CD4-positive, alpha-beta memory T cell (primary cell): Measurements from ENCODE around the gene UCKL1. TPM values are rescaled to one million over a fixed set of nuclear protein-coding genes. Genes with fewer than 3 reads are reported as not detected.
"Not testable (repeated sequence)": the region's sequence is repeated elsewhere in the genome, so short reads cannot be mapped to it uniquely, and the experiment has no call there.

Experiments used
- CTCF ChIA-PET: fragments of 350-600 bp; sonication (Branson Sonifier 250); formaldehyde crosslinking; loops from one replicate; lab custom pipeline; 2021; ENCODE audit warnings: inconsistent platforms; ENCODE audit not compliant: partially characterized antibody; lab: Charles Lee
- POLR2A ChIA-PET: fragments of 350-600 bp; sonication (Branson Sonifier 250); formaldehyde crosslinking; loops from one replicate; lab custom pipeline; 2021; ENCODE audit not compliant: partially characterized antibody; lab: Charles Lee
- DNase-seq, 5 donors: peaks; one replicate each; pipeline versions ENCODE4 v3.0.0 to v3.0.0-alpha.2; 2020 to 2022; ENCODE audit warnings: mixed read lengths in 1 of 5
- H3K27ac ChIP-seq: one replicate; pipeline ENCODE4 v1.7.0; 2013; ENCODE audit warnings: low read depth, low read length
- H3K27me3 ChIP-seq: 2 replicates; pipeline ENCODE4 v1.7.0; 2013; ENCODE audit warnings: mild to moderate bottlenecking, low read length, moderate library complexity; ENCODE audit not compliant: insufficient read depth
- H3K36me3 ChIP-seq: 2 replicates; pipeline ENCODE4 v1.7.0; 2013; ENCODE audit warnings: mild to moderate bottlenecking, low read length, moderate library complexity; ENCODE audit not compliant: insufficient read depth
- H3K4me1 ChIP-seq: 2 replicates; pipeline ENCODE4 v1.7.0; 2013; ENCODE audit warnings: mild to moderate bottlenecking, low read length, moderate library complexity; ENCODE audit not compliant: insufficient read depth
- H3K4me3 ChIP-seq, 2 donors: one replicate each; pipeline ENCODE4 v1.7.0; 2013; ENCODE audit warnings: low read length in 2 of 2, mild to moderate bottlenecking in 1 of 2
- H3K9me3 ChIP-seq, 2 donors: one replicate each; pipeline ENCODE4 v1.7.0; 2013; ENCODE audit warnings: low read length in 2 of 2, control low read depth in 1 of 2; ENCODE audit not compliant: control insufficient read depth in 1 of 2
- H3K27ac Mint-ChIP-seq, 7 donors: one replicate each; pipeline ENCODE4 v1.8.0; 2020 to 2021; ENCODE audit warnings: mixed read lengths in 7 of 7, mild to moderate bottlenecking in 6 of 7, inconsistent platforms in 3 of 7, moderate library complexity in 3 of 7
- H3K27me3 Mint-ChIP-seq, 2 donors: one replicate each; pipeline ENCODE4 v1.8.0; 2020 to 2021; ENCODE audit warnings: mixed read lengths in 2 of 2
- H3K36me3 Mint-ChIP-seq, 2 donors: one replicate each; pipeline ENCODE4 v1.8.0; 2020 to 2021; ENCODE audit warnings: mixed read lengths in 2 of 2, inconsistent platforms in 1 of 2, mild to moderate bottlenecking in 1 of 2
- H3K4me1 Mint-ChIP-seq, 4 donors: one replicate each; pipeline ENCODE4 v1.8.0; 2020 to 2021; ENCODE audit warnings: mixed read lengths in 4 of 4, mild to moderate bottlenecking in 1 of 4
- H3K4me3 Mint-ChIP-seq, 8 donors: one replicate each; pipeline ENCODE4 v1.8.0; 2020 to 2021; ENCODE audit warnings: mixed read lengths in 8 of 8, mild to moderate bottlenecking in 7 of 8, moderate library complexity in 6 of 8, inconsistent platforms in 3 of 8
- H3K9me3 Mint-ChIP-seq, 8 donors: one replicate each; pipeline ENCODE4 v1.8.0; 2020 to 2021; ENCODE audit warnings: mixed read lengths in 8 of 8, mild to moderate bottlenecking in 5 of 8, inconsistent platforms in 3 of 8, moderate library complexity in 1 of 8
- intact Hi-C: fragments of 100-400 bp; cut with micrococcal nuclease; formaldehyde crosslinking; loops from one replicate; pipeline ENCODE4 v1.15.1; 2023
- polyA plus RNA-seq, 2 donors: library from polyadenylated mRNA; unstranded; fragments of 300-500 nt; fragmentation: Illumina TruSeq; gene quantifications; one replicate each; pipeline ENCODE4 v1.2.3, GENCODE V29; 2021
- total RNA-seq, 2 experiments: library from RNA; stranded (reverse); gene quantifications; one replicate each; pipeline ENCODE4 v1.2.3, GENCODE V29; 2021

The UCKL1 gene
- total and polyA plus RNA-seq, 4 experiments from 2014 or later: 26.2 to 55.1 (median 42.7) TPM

DNA sequence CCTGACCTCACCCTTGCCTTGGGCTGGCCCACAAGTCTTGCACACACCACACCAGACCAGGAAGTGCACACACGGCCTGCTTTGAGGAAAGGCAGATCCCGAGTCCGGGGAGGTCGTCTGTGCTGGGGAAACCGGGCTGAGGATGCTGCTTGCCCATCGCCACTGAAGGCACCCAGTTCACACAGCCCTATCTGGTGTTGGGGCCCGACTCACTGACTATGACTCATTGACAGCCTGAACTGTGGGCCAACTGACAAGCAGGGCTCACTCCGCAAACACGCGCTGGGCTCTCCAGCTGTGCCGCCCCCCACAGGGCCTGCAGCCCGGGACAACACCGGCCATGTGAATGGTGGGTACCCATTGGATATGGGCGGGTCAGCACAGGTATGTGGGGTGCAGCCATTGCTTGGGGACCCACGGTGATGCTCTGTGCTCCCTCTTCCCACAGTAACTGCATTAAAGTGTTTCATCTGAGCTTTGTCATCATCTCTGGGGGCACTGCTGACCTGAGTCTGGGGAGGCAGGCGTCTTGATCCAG is 21.6 kb upstream of the UCKL1 start:
- intact Hi-C loops: no loop called here
- ChIA-PET POLR2A (interaction anchor here (1.0 to 1.6 kb wide), 4 partner anchors 22 to 270 kb away, joined by 3 to 7 read pairs (median 4); partner anchors contain the start of genes ARFRP1, C20orf204, UCKL1 and ZGPAT), CTCF (interaction anchor here (0.5 to 1.8 kb wide), 3 partner anchors 24 to 440 kb away, joined by 4 to 10 read pairs (median 6); partner anchors contain the start of gene PTK6)
- DNase-seq: peak in 2 of 5 donors; percentile 18 to 77
- no peaks in the 10 kb centered on the region for H3K9me3 ChIP-seq
- Mint-ChIP-seq H3K27me3 (no peaks in the 10 kb centered on the region), H3K4me1 (peaks cover 43 to 77% (median 59%) of the 10 kb centered on the region in 4 donors), H3K9me3 (peaks cover 0 to 1% (median 0%) of the 10 kb centered on the region in 8 donors), H3K27ac (peak overlapping the region; percentile 88 to 94 (median 91)), H3K4me3 (peak overlapping the region; percentile 82 to 87 (median 85)), H3K36me3 (peaks cover 19 to 34% of the 10 kb centered on the region in 2 donors)
- peaks cover 48% of the 10 kb centered on the region for H3K4me1 ChIP-seq
- H3K27ac ChIP-seq: peak overlapping the region; percentile 63
- H3K4me3 ChIP-seq: peak overlapping the region in 1 of 2 donors; percentile 59
- H3K36me3 ChIP-seq: peaks cover 6% of the 10 kb centered on the region
- H3K27me3 ChIP-seq: no peaks in the 10 kb centered on the region

DNA sequence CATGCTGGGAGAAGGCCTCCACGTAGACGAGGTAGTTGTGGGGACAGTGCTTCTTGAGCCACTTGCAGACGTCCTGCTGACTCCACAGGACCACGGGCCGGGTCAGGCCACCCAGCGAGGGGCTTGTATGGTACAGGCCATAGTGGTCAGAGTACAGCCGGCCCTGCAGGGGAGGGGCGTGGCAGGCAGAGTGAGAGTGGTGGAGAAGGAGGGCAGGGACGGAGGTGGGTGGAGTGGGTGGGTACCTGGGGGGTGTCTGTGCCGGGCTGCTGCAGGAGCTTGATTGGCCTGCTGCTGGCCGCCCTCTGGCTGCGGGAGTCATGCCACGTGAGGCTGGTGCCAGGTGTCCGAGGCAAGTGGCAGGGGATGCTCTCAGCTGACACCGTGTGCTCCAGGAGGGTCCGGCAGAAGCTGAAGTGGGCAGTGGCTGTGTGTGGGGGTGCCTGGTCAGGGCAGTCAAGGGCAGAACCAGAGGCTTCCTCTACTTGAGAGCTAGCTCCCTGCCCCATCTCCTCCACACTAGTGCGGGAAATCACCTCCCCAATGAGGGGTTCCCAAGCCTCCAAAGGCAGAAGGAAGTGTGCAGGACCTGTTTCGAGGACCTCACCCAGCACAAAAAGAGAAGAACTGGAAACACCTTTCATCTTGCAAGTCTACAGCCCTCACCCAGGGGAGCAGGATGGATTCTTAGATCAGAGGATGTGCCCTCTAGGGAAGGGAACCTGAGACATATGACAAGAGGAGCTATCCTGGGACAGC is 20.9 kb upstream of the UCKL1 start:
- no peak overlapping the region for H3K4me3 ChIP-seq
- H3K27ac Mint-ChIP-seq: peak overlapping the region; percentile 85 to 94 (median 90)
- no peak for DNase-seq
- peaks cover 0 to 1% (median 0%) of the 10 kb centered on the region in 8 donors for H3K9me3 Mint-ChIP-seq
- H3K9me3 ChIP-seq: no peaks in the 10 kb centered on the region
- intact Hi-C loops: no loop called here
- H3K27ac ChIP-seq: peak overlapping the region; percentile 63
- H3K4me1 ChIP-seq: peaks cover 41% of the 10 kb centered on the region
- POLR2A ChIA-PET: interaction anchor here (1.0 to 1.6 kb wide), 4 partner anchors 21 to 270 kb away, joined by 3 to 7 read pairs (median 4); partner anchors contain the start of genes ARFRP1, C20orf204, UCKL1 and ZGPAT
- H3K27me3 Mint-ChIP-seq: no peaks in the 10 kb centered on the region
- no peaks in the 10 kb centered on the region for H3K27me3 ChIP-seq
- H3K36me3 ChIP-seq: no peaks in the 10 kb centered on the region
- peaks cover 12 to 32% of the 10 kb centered on the region in 2 donors for H3K36me3 Mint-ChIP-seq
- CTCF ChIA-PET: interaction anchor here (0.5 to 1.8 kb wide), 3 partner anchors 25 to 439 kb away, joined by 4 to 10 read pairs (median 6); partner anchors contain the start of gene PTK6
- H3K4me3 Mint-ChIP-seq: peak overlapping the region in 7 of 8 donors; percentile 73 to 87 (median 84)
- peaks cover 38 to 77% (median 55%) of the 10 kb centered on the region in 4 donors for H3K4me1 Mint-ChIP-seq

DNA sequence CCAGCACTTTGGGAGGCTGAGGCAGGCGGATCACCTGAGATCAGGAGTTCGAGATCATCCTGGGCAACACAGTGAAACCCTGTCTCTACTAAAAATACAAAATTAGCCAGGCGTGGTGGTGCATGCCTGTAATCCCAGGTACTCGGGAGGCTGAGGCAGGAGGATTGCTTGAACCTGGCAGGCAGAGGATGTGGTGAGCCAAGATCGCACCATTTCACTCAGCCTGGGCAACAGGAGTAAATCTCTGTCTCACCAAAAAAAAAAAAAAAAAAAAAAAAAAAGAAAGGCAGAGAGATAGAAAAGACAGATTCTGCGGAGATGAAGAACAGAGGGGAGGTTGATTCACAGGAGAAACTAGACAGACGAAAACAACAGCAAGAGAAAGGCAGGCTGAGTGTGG is 20.3 kb upstream of the UCKL1 start:
- H3K27ac ChIP-seq, H3K36me3 ChIP-seq, H3K9me3 ChIP-seq, H3K27me3 Mint-ChIP-seq, intact Hi-C loops, H3K27me3 ChIP-seq, POLR2A ChIA-PET, H3K4me3 ChIP-seq, H3K9me3 Mint-ChIP-seq, DNase-seq: not testable (repeated sequence)
- CTCF ChIA-PET: interaction anchor here (0.6 to 3.3 kb wide), 6 partner anchors 62 to 438 kb away, joined by 3 to 15 read pairs (median 5); partner anchors contain the start of genes PTK6 and TPD52L2
- peak overlapping the region in 6 of 7 donors; percentile 19 to 89 (median 68) for H3K27ac Mint-ChIP-seq
- H3K36me3 Mint-ChIP-seq: peaks cover 8 to 28% of the 10 kb centered on the region in 2 donors
- H3K4me3 Mint-ChIP-seq: peak overlapping the region in 5 of 8 donors; percentile 4 to 70 (median 45)
- peaks cover 34 to 72% (median 50%) of the 10 kb centered on the region in 4 donors for H3K4me1 Mint-ChIP-seq
- H3K4me1 ChIP-seq: peaks cover 35% of the 10 kb centered on the region

DNA sequence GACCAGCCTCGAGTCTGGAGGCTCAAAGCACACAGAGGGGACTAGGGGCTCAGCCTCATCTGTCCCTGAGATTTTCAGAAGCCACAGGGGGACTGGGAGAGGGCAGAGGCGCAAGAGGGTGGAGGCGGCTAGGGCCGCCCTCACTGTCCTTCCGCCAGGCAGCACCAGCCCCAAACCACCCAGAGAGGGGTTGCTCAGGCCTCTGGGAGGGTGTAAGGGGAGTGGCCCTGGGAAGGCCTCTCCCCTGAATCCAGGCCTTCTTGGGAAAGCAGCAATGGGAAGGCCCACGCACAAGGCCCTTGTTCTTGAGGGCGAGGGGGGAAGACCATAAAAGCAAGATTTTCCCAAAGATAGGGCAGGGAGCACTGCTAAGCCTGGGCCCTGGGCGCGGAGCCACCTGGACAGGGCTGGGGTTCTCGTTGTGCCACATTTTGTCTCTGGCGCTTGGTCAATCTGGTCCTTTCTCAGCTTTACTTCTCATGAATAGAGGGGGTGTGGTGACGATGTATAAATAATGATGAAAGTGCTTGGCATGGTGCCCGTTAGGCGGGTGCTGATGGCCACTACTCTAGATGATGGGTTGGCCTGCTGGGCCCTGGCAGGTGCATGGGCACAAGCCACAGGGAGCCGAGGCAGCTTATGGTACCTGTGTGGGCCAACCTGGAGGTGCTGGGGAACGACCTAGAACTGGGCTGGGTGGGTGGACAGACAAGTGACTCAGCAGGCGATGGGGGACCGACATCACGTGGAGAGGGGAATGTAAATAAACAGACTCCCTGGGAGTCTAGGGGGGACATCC is 18.4 kb upstream of the UCKL1 start:
- no peaks in the 10 kb centered on the region for H3K27me3 ChIP-seq
- H3K36me3 Mint-ChIP-seq: peaks cover 8 to 15% of the 10 kb centered on the region in 2 donors
- peaks cover 20 to 53% (median 34%) of the 10 kb centered on the region in 4 donors for H3K4me1 Mint-ChIP-seq
- peak overlapping the region in 3 of 7 donors; percentile 14 to 79 (median 55) for H3K27ac Mint-ChIP-seq
- no peaks in the 10 kb centered on the region for H3K9me3 ChIP-seq
- no peak overlapping the region for H3K4me3 ChIP-seq
- ChIA-PET POLR2A (interaction anchor here (0.7 to 2.5 kb wide), 2 partner anchors 18 to 64 kb away, joined by 3 to 12 read pairs; partner anchors contain the start of gene UCKL1), CTCF (interaction anchor here (0.7 to 3.3 kb wide), 22 partner anchors 8 to 478 kb away, joined by 3 to 15 read pairs (median 4); partner anchors contain the start of genes PTK6 and TPD52L2)
- H3K4me3 Mint-ChIP-seq: peak overlapping the region in 1 of 8 donors; percentile 16
- no peak overlapping the region for H3K27ac ChIP-seq
- H3K4me1 ChIP-seq: peaks cover 28% of the 10 kb centered on the region
- intact Hi-C loops: loop anchor here (1.0 to 5.0 kb wide), 6 partner anchors 65 to 532 kb away; partner anchors contain the start of gene TPD52L2
- peaks cover 0 to 1% (median 0%) of the 10 kb centered on the region in 8 donors for H3K9me3 Mint-ChIP-seq
- no peaks in the 10 kb centered on the region for H3K36me3 ChIP-seq
- peak in 1 of 5 donors; percentile 25 for DNase-seq
- H3K27me3 Mint-ChIP-seq: no peaks in the 10 kb centered on the region

DNA sequence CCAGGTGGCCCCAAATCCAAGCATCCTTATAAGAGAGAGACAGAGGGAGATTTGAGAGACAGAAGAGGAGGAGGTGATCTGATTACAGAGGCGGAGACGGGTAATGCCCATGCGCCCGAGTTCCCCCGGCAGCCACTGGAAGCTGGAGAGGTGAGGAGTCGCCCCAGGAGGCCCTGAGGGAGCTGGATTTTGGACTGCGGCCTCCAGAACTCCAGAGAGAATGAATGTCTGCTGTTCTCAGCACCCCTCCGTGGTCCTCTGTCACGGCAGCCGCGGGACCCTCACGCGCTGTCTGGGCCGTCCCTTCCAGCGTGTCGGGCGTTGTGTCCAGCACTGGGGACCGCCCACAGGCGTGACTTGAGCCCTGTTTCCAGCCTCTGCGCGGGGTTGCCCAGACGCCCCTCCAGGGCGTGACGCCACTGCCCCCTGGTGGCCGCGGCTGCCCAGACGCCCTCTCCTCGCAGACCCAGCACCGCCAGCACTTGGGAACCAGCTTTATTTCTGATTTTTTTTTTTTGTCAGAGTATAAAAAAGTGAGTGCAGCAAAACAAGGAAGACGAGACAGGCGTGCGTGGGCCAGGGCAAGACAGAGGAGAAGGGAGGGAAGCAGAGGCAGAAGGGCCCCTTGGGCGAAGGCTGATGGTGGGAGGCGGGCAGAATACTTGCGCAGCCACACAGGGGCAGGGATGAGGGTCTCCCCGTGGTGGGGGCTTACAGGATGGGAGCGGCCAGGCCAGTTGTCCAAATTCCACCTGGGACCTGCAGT is 17.6 kb upstream of the UCKL1 start:
- Histone ChIP-seq H3K4me1 (peaks cover 30% of the 10 kb centered on the region), H3K27me3 (no peaks in the 10 kb centered on the region), H3K9me3 (no peaks in the 10 kb centered on the region), H3K4me3 (no peak overlapping the region), H3K36me3 (no peaks in the 10 kb centered on the region), H3K27ac (no peak overlapping the region)
- Mint-ChIP-seq H3K36me3 (peaks cover 8 to 15% of the 10 kb centered on the region in 2 donors), H3K4me3 (peak overlapping the region in 1 of 8 donors; percentile 43), H3K4me1 (peaks cover 22 to 55% (median 35%) of the 10 kb centered on the region in 4 donors), H3K9me3 (peaks cover 0 to 1% (median 0%) of the 10 kb centered on the region in 8 donors), H3K27ac (peak overlapping the region in 6 of 7 donors; percentile 46 to 89 (median 71)), H3K27me3 (no peaks in the 10 kb centered on the region)
- ChIA-PET POLR2A (interaction anchor here (0.6 to 2.5 kb wide), 5 partner anchors 17 to 436 kb away, joined by 3 to 12 read pairs (median 4); partner anchors contain the start of genes PTK6 and UCKL1), CTCF (interaction anchor here (0.7 to 3.3 kb wide), 22 partner anchors 9 to 477 kb away, joined by 3 to 15 read pairs (median 4); partner anchors contain the start of genes ARFRP1, PTK6, TPD52L2 and ZGPAT)
- DNase-seq: peak; percentile 69 to 75 (median 71)
- intact Hi-C loops: loop anchor here (1.0 to 5.0 kb wide), 6 partner anchors 65 to 532 kb away; partner anchors contain the start of gene TPD52L2
